ENCODE data around the gene BCL3. TPM values are rescaled to one million over a fixed set of nuclear protein-coding genes. Genes with fewer than 3 reads are reported as not detected.

BCL3 gene
- total and polyA plus RNA-seq, 2 of the 13 experiments (the other 11 are each of a cell fraction or from before 2014, with no cell fraction given): 2.3 to 4.0 TPM

- no peak for TF ChIP-seq ZUFSP (CRISPR knock-in tag; IDR thresholded peaks at IDR 0.05; ENCODE audit: borderline replicate concordance)
- no peak for TF ChIP-seq ZNF431 (CRISPR knock-in tag; IDR thresholded peaks at IDR 0.05; ENCODE audit: borderline replicate concordance, low read depth)
- TF ChIP-seq ARID3A (IDR thresholded peaks at IDR 0.05; ENCODE audit: low read depth, low read length): no peak
- TF ChIP-seq HIC2 (CRISPR knock-in tag; IDR thresholded peaks at IDR 0.05; ENCODE audit: low read depth): peak; percentile 55; the same call in 1 of the 2 replicates
- no peak for TF ChIP-seq HNRNPUL1 (IDR thresholded peaks at IDR 0.05; ENCODE audit: low read depth, low read length)
- no peak for TF ChIP-seq CEBPZ (IDR thresholded peaks at IDR 0.05; ENCODE audit: low read length)
- TF ChIP-seq THAP7 (CRISPR knock-in tag; IDR thresholded peaks at IDR 0.05): peak; percentile 44; the same call in 1 of the 2 replicates
- TF ChIP-seq ARNT (IDR thresholded peaks at IDR 0.05): no peak
- TF ChIP-seq LRRFIP1 (CRISPR knock-in tag; conservative IDR thresholded peaks at IDR 0.05): no peak
- no peak for TF ChIP-seq CENPT (CRISPR knock-in tag; IDR thresholded peaks at IDR 0.05; ENCODE audit: low read depth)
- no peak for TF ChIP-seq HNF1B (CRISPR knock-in tag; IDR thresholded peaks at IDR 0.05)
- TF ChIP-seq ZBTB14 (CRISPR knock-in tag; IDR thresholded peaks at IDR 0.05): no peak
- 0 out of 2 replicates have a peak, but pooled peaks have one; percentile 36 for TF ChIP-seq ZNF557 (CRISPR knock-in tag; IDR thresholded peaks at IDR 0.05)
Measured at GRCh38 chr19:44796701-44797115, 48.2 kb downstream of the BCL3 start (continued).
